Jurkat, Clone E6-1 (cell line): ENCODE results near the gene LEP.
"Not testable (repeated sequence)": the region's sequence is repeated elsewhere in the genome, so short reads cannot be mapped to it uniquely, and the experiment has no call there.

ENCODE experiments used
- DNase-seq: peaks from one replicate; pipeline ENCODE4 v3.0.0-alpha.2; 2011; ENCODE audit warnings: low read depth, low spot score
- H3K4me3 ChIP-seq: 2 replicates; pipeline ENCODE4 v1.5.1; 2011; ENCODE audit warnings: mild to moderate bottlenecking, low read length, control low read depth, moderate library complexity

The LEP gene

GRCh38 chr7:128239146-128239545 is 1.9 kb upstream of the LEP start:
- H3K4me3 ChIP-seq, DNase-seq: not testable (repeated sequence)

- no peak for DNase-seq
Measured at GRCh38 chr7:128242661-128243060, 1.6 kb downstream of the LEP start.

GRCh38 chr7:128243273-128243672 is 2.2 kb downstream of the LEP start:
- no peak for DNase-seq
- H3K4me3 ChIP-seq = no peak overlapping the region

More at GRCh38 chr7:128242661-128243060, 1.6 kb downstream of the LEP start:
- H3K4me3 ChIP-seq = no peak overlapping the region

GRCh38 chr7:128244861-128245260 is 3.8 kb downstream of the LEP start:
- DNase-seq = no peak
- no peak overlapping the region for H3K4me3 ChIP-seq

- DNase-seq = no peak
- no peak overlapping the region for H3K4me3 ChIP-seq
Measured at GRCh38 chr7:128247108-128247507, 6.0 kb downstream of the LEP start.

GRCh38 chr7:128247640-128248194 is 6.6 kb downstream of the LEP start:
- DNase-seq = peak; percentile 7
- no peak overlapping the region for H3K4me3 ChIP-seq

DNA sequence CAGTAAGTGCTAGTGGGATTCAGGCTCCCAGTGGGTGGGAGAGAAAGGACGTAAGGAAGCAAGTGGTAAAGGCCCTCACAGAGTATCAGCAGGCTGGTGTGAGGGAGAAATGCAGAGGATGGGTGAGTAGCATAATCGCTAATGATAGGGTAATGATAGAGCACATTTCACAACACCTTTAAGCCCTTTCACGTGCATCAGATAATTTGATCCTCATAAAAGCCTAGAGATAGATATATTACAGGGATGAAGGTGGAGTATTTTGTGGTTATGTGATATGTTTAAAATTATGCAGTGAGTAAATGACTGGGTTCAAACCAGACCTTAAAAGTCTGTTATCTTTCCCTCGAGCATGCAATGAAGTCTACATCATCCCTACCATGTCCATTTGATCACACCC is 10.3 kb downstream of the LEP start:
- no peak overlapping the region for H3K4me3 ChIP-seq
- DNase-seq = no peak

- no peak for DNase-seq
Measured at GRCh38 chr7:128253701-128254100, 12.6 kb downstream of the LEP start.

DNA sequence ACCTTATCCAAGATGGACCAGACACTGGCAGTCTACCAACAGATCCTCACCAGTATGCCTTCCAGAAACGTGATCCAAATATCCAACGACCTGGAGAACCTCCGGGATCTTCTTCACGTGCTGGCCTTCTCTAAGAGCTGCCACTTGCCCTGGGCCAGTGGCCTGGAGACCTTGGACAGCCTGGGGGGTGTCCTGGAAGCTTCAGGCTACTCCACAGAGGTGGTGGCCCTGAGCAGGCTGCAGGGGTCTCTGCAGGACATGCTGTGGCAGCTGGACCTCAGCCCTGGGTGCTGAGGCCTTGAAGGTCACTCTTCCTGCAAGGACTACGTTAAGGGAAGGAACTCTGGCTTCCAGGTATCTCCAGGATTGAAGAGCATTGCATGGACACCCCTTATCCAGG is 13.4 kb downstream of the LEP start:
- H3K4me3 ChIP-seq = no peak overlapping the region
- DNase-seq = no peak

More at GRCh38 chr7:128253701-128254100, 12.6 kb downstream of the LEP start:
- H3K4me3 ChIP-seq = no peak overlapping the region

DNA sequence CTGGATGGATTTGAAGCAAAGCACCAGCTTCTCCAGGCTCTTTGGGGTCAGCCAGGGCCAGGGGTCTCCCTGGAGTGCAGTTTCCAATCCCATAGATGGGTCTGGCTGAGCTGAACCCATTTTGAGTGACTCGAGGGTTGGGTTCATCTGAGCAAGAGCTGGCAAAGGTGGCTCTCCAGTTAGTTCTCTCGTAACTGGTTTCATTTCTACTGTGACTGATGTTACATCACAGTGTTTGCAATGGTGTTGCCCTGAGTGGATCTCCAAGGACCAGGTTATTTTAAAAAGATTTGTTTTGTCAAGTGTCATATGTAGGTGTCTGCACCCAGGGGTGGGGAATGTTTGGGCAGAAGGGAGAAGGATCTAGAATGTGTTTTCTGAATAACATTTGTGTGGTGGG is 14.2 kb downstream of the LEP start:
- DNase-seq = no peak

GRCh38 chr7:128257458-128257857 is 16.4 kb downstream of the LEP start:
- DNase-seq = no peak
- no peak overlapping the region for H3K4me3 ChIP-seq

More for the DNA sequence above, 14.2 kb downstream of the LEP start:
- H3K4me3 ChIP-seq = no peak overlapping the region

- no peak for DNase-seq
- H3K4me3 ChIP-seq = no peak overlapping the region
Measured at GRCh38 chr7:128259131-128260061, 18.3 kb downstream of the LEP start.

GRCh38 chr7:128260069-128260795 is 19.2 kb downstream of the LEP start:
- H3K4me3 ChIP-seq = no peak overlapping the region
- DNase-seq = no peak

DNA sequence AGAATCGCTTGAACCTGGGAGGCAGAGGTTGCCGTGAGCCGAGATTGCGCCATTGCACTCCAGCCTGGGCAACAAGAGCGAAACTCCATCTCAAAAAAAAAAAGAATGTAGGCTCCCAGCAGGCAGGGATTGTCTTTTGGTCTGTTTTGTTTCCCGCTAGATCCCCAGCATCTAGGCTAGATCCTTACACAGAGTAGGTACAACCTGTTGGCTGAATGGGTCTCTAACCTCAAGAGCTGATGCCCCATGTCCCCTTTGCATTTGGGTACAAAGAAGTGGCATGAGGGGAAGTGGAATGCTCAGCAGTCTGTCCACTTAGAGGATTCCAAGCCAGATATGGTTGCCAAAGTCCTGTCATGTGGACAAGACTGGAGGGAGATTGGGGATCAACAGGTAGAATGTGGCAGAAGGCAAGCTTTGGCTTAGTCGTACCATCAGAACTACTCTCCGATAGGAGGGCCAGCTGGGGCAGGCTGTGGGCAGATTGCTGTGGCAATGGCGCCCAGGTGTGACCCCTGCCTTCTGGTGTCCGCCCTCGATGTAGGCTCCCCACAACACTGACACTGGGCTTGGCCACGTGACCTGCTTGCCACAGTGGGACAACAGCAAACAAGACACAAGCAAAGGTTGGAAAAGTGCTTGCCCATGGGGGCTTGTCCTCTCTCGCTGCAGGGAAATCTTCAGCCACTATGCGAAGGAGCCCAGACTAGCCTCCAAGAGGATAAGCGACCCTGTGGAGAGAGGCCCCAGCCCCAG is 21.4 kb downstream of the LEP start:
- no peak overlapping the region for H3K4me3 ChIP-seq
- DNase-seq = no peak

GRCh38 chr7:128263420-128263819 is 22.3 kb downstream of the LEP start:
- DNase-seq = no peak
- no peak overlapping the region for H3K4me3 ChIP-seq

- no peak for DNase-seq
- H3K4me3 ChIP-seq = no peak overlapping the region
Measured at GRCh38 chr7:128264477-128264876, 23.4 kb downstream of the LEP start.

GRCh38 chr7:128265156-128265905 is 24.3 kb downstream of the LEP start:
- DNase-seq = no peak
- no peak overlapping the region for H3K4me3 ChIP-seq

DNA sequence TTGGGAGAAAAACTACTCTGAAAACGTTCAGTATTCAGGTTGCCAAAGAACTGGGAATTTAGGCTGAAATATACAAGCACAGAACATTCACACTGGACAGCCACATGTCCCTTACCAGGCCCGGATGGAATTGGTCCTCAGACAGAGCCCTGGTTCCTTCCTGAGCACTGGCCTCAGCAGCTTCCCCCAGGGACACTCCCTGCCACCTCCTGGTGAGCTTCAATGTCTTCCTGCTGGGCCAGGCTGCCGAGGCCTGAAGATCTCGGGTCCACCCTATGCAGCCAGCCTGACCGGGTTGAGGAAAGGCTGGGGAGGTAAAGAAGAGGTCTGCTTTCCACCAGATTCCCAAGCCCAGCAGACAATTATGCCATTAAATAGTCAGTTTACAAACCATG is 24.8 kb downstream of the LEP start:
- H3K4me3 ChIP-seq = no peak overlapping the region
- DNase-seq = no peak

- no peak overlapping the region for H3K4me3 ChIP-seq
- DNase-seq = no peak
Measured at GRCh38 chr7:128266529-128266882, 25.4 kb downstream of the LEP start.
